Myocyte (in vitro differentiated cells): ENCODE data around the gene LGALS9. TPM values are rescaled to one million over a fixed set of nuclear protein-coding genes. Genes with fewer than 3 reads are reported as not detected.

Source experiments
- DNase-seq: peaks from one replicate; pipeline ENCODE4 v3.0.0-alpha.2; 2012; ENCODE audit warnings: low read depth
- total RNA-seq: library from RNA; depleted of rRNA; stranded (reverse); fragments of >200 nt; gene quantifications from 2 replicates; pipeline ENCODE4 v1.2.3, GENCODE V29; 2014

LGALS9 gene
- total RNA-seq, 1 donor from 2014 or later = 0.29 TPM

DNA sequence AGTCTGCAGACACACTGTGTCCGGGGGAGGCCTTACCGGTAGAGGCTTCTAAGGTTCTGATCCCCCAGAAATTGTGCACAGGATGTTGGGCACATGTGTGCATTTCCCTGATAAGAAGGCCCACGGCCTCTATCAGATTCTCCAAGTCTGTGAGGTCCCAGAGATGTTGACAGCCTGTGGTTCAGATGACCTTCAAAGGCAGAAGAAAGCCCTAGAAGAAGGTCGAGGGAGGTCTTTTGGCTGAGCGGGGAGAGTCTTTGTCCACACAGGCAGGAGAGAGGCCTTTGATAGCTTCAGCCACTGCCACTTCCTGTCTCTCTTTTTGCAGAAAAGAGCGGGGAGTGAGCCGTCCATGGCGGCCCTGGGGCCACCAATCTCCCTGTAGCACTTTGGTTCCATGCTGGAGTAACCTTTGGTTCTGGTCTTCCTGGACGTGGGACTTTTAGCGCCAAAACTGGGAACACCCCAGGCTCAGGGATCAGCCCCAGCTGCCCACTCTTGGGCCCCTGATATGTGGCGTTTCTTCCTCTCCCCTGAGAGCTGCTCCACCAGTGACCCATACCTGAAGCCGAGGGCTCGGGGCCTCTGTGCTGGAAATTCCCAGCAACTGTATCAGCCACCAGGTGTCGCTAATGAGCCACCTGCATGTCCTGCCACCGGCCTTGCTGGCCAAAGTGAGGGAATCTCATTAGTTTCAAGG, 28.1 kb upstream of the LGALS9 start:
- DNase-seq = peak; percentile 64

DNA sequence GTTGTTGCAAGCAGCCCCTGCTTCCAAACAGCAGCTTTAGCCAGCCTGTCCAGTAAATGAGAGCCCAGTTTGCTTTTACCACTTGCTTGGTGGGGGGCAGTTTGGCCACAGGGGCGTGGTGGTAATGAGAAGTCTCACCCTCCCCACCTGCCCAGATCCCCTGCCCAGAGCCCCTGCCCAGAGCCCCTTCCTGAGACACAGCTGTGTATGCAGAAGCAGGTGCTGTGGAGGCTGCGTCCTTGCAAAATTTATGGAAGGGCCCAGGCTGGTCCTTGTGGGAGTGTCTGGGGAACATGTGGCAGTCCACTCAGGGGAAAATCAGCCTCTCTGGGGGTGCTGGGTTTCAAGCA, 27.6 kb upstream of the LGALS9 start:
- no peak for DNase-seq

DNA sequence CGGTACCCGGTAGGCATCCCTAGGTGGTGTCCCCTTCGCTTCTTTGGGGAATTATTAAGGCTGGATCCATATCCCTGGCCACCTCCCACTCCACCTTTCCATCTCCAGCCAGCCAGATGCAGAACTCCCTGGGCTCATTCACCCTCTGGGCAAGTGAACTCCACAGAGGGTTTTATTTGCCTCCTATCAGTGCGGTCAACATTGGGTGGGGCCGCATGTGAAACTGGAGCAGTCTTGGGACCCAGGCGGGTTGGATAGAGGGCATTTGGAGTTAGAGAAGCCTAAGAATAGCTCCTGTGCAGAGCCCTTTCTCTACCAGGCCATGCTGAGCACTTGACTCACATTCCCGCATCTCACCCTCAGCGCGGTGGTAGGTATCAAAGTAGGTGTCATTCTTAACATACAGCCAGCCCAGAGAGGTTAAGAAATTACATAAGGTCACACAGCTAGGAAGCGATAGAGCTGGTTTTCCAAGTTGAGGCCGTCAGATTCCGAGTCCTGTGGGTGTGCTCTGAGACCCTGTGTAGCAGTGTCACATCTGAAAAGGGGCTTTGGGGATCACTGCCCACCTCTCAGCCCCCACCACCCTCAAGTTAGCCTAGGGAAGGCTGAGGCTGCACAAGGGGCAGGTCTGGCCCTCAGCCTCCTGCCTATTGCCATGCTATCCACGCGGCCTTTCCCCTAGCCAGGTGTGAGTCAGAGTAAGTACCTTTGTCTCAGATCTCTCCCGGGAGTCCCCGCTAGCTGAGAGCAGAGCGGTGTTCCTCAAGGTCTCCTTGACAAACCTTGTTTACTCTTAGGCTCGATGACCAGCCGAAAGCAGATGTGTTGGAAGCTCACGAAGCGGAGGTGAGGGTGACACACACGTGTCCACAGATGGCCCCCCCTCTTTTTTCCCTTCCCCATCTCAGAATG, 26.9 kb upstream of the LGALS9 start:
- no peak for DNase-seq

DNA sequence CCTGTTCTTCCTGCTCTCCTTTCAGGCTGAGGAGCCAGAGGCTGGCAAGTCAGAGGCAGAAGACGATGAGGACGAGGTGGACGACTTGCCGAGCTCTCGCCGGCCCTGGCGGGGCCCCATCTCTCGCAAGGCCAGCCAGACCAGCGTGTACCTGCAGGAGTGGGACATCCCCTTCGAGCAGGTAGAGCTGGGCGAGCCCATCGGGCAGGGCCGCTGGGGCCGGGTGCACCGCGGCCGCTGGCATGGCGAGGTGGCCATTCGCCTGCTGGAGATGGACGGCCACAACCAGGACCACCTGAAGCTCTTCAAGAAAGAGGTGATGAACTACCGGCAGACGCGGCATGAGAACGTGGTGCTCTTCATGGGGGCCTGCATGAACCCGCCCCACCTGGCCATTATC, 25.6 kb upstream of the LGALS9 start:
- DNase-seq = no peak

DNA sequence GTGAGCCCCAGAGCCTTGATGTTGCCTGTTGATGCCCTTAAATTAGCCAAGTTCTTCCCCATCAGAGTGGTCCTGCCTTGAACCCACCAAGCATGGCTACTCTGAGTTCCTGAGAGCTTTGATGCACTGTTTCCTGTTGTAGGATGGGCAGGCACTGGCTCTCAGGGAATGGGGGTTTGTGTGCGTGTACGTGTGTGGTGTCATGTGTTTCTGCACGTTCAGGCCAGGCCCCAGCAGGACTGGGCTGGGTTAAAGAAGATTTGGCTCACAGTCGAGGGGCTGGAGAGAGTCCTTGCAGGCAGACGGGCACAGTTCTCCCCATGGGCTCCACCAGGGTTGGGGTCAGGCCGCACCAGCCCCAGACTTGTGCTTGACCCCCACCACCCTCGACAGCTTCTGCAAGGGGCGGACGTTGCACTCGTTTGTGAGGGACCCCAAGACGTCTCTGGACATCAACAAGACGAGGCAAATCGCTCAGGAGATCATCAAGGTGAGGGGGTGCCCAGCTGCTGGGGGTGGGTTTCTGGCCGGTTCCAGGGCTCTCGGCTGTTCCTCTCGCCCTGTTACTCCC, 23.4 kb upstream of the LGALS9 start:
- no peak for DNase-seq

DNA sequence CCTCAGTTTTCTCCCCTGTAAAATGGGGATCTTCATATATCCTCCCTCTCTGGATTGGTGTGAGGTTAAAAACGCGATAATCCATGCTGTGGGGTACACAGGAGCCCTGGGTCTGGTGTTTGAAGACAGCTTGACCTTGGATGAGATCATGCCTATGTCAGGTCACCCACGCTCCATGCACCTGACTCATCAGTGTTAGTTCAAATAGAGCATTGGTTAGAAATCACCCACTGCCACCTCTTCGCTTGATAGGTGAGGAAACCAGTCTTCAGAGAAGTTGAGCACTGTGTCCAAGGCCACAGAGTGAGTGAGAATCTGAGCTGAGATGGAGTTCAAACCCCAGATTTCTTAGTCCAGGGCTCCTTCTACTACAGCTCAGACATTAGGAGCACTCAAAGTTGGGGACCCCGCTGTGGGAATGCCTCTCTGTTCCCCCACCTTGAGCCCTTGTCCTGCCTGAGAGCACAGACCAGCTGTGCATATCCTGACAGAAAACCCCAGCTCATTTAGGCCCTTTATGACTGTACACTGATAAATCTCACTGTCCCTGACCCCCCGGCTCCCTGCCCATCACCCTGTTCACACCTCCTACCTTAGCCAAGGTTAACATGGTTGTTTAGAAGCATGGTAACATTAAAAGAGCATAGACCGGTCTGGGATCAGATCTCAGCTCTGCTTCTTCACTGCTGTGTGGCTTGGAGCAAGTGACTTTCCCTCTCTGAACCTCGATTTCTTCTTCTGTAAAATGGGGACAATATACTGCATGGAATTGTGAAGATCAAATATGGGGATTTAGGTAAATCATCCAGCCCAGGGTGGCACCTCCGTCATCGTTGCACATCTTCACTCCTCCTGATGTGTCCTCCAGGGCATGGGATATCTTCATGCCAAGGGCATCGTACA, 22.4 kb upstream of the LGALS9 start:
- no peak for DNase-seq

DNA sequence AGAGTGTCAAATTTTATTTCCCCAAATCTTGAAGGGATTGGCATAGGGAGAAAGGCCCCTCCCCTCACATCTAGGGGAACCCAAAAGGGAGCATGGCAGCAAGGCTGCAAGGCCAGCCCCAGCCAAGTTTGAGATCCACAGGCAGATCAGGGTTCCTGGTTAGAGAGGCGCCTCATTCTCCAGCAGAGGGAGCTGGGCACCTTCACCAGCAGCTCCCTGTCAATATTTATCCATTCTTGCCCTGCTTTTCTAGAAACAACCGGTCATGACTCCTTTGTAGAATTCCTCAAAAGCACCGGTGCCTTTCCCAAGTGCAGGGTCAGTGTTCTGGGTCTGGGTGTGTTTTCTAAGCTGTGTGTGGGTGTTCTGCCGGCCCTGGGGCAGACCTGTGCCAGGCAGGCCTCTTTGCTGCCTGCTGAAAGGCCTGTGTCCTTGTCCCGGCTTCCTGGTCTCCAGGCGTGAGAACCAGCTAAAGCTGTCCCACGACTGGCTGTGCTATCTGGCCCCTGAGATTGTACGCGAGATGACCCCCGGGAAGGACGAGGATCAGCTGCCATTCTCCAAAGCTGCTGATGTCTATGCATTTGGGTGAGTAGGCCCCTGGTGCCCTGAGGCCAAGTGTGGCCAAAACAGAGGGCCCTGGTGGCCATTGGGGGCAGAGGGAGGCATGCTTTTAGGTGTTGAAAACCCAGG, 21.2 kb upstream of the LGALS9 start:
- peak; percentile 29 for DNase-seq

DNA sequence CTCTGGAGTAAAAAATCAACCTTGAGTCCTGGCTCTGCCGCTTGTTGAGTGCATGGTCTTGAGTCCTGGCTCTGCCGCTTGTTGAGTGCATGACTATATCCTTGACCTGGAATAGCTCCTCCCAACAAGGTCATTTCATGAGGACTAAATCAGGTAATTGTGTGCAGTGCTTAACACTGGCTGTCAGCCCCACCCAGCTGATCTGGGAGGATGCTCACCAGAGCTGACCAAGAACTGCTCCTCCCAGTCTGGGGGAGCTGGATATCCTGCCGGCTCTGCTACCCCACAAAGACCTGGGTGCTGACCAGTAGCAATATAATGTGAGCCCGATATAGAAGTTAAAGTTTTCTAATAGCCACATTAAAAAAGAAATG, 20.7 kb upstream of the LGALS9 start:
- no peak for DNase-seq

DNA sequence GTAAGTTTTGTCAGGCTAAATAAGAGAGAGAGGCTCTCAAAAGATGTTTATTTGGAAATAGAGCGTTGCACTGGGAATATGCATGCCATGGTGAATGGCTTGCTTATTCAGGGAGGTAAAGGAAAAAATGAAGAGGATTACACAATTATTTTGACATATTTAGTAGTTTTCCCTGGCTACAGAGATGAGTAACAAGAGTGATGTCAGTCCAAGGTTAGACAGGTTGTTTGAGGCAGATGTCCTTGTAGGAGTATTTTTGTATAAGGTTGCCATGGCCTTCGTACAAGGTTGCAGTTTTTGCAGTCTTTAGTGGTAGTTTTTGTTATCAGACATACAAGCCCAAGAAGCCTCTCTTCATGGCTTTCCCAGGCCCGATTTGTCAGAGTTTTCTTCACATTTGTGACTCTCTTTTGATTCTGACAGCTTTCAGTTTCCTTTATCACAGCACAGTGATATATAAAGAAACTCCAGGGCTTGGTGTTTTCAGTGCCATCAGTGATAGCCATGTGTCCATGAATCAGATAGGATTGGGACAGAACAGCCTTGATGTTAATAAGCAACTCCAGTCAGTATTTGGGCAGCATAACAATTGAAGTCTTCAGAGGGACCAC, 18.7 kb upstream of the LGALS9 start:
- DNase-seq = no peak

DNA sequence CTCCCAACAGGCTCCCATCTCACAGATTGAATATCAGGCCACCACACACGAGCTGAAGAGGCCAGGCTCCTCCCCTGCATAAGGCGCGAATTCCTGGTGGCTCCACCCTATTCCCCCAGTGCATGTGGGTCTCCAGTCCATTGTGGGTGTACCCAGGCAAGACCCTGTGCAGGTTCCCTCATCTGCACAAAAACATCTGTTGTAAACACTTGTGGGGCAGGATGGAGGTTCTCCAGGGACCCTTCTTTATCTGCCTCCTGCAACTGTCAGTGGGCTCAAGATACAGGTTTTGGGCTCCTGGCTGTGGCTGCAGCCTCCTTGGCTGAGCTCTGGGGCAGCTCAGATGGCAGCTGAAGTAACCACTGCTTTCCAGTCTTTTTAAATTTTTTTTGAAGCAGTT, 17.6 kb upstream of the LGALS9 start:
- no peak for DNase-seq

DNA sequence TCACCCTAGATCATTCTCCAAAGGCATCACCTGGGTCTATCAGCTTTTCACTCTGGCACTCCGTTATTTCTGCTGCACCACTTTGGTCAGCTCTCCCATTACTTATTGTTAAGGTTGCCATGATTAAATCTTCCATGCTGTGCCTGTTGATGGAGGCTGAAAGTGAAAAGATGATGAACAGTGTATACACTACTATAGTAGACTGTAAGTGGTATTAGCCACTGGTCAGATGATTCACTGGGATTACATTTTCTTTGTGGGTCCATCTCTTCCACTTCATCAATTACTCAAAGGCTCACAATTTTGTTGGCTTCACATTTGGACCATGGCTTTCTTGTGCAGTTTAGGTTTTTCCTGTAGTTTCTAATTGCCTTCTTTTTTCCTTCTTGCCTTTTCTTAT, 15.9 kb upstream of the LGALS9 start:
- no peak for DNase-seq

DNA sequence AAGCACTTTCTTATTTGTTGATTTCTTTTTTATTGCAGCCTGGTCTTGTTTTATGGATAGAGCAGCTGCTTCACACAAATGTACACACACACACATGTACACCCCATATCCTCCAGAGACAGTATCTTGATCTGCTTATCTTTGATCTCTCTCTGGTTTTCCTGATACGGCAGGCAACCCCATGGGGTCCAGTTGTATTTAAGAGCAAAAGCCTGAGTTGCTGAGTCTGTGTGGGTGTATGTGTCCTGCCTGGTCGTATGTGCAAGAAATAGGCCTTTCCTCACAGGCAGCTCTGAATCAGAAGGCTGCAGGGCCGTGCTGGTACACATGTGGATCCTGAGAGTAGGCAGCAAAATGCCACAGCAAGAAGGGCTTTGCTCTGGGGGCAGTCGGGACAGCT, 14.6 kb upstream of the LGALS9 start:
- no peak for DNase-seq

DNA sequence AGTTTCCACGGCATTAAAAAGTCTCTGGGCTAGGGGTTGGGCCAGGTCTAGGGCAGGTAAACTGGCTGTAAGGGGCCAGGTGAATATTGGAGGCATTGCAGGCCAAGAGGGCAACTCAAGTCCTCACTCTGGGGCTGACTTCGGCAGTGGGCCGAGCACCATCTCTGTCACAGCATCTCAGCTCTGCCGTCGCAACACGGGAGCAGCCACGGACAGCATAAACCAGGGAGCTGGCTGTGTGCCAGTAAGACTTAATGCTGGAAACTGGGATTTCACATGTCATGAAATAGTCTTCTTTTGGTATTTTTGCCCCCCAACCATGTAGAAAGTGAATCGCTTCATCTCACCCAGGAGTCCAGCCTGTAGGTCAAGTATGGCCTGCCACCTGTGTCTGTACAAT, 12.6 kb upstream of the LGALS9 start:
- no peak for DNase-seq

DNA sequence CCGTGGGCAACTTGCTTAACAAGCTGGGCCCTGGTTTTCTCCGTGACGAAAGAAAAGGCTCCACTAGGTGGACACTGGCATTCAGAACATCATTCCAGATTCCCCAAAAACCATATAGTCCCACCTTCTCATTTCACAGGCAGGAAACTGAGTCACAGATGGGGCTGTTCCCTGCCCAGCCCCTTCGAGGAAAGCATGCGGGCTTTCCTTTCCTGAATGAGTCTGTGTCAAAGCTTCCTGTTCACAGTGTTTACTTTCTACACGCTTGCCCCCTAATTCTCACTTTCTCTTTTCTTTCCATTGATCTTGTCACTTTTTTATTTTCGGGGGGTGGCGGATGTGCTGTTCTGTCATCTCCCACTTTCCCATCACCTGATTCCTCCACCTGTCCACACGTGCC, 10.3 kb upstream of the LGALS9 start:
- DNase-seq = no peak

DNA sequence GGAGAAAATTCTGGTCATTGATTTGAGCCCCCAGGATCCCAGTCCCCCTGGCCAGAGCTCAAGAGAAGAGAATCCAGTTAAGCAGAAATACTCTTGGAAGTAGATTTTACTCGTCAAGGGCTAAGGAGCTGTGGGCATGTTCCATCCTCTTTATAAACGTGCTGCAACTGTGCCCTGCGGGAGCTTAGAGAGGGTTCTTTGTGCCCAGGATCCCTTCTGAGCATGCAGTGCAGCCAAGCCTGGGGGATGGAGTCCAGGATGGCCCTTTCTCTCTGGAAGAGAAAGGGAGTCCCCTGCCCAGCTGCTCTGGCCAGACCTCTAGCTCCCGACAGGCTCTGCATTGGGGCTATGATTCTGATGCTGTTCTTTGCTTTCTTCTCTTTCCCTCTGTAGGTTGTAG, 9.5 kb upstream of the LGALS9 start:
- no peak for DNase-seq

DNA sequence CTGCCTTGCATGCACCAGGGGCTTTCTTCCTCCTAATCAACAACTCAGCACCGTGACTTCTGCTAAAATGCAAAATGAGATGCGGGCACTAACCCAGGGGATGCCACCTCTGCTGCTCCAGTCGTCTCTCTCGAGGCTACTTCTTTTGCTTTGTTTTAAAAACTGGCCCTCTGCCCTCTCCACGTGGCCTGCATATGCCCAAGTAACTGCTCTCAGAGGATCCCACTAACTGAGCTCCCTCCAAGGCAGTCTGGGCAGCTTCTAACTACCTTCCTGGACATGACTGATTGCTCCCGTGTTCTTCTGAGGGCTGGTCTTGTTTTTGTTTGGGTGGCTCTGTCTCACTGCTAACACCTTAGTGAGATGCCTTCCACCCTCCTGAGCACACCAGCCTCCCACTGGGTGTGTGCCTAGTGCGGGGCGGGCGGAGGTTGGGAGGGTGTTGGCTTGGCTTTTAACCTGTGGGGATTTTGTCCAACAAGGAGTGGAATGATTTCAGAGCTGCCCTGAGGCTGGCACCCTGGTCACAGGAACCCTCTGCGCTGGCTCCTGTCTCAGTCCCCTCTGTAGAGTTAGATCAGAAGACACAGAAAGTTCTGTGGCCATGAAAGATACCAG, 8.9 kb upstream of the LGALS9 start:
- no peak for DNase-seq

DNA sequence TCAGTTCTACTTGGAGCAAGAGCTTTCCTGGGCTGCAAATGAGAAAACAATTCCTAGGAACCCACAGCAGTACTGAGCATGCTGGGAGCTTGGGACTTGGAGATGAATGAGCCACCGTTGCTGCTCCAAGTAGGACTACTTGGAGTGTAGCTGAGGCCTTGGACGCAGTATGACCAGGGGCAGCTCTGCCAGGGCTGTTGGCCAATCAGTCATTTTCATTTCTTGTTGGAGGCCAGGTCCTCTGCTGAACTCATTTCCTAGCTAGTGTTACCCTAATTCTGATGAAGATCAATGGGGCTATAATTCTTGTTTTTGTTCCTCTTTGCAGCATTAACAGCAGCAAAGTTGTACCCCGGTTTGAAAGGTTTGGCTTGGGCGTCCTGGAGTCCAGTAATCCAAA, 8.0 kb upstream of the LGALS9 start:
- DNase-seq = no peak

DNA sequence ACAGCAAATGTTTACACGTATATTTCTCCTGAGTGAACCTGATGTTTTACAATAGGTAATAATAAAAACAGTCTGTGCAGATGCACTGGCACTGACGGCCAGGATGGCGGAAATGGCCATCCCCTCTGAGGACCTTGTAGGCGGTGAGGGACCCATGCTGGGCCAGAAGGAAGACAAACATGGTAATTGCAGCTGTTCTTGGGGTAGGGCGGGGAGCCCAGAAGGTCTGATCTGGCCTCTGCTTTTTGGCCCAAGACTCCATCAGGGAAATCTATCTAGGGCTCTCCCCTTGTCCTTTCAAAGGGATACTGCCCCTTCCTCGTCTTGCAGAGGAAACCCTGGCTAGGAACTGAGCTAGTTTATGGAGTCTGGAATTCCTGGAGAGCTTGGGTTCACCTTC, 7.4 kb upstream of the LGALS9 start:
- DNase-seq = peak; percentile 39

DNA sequence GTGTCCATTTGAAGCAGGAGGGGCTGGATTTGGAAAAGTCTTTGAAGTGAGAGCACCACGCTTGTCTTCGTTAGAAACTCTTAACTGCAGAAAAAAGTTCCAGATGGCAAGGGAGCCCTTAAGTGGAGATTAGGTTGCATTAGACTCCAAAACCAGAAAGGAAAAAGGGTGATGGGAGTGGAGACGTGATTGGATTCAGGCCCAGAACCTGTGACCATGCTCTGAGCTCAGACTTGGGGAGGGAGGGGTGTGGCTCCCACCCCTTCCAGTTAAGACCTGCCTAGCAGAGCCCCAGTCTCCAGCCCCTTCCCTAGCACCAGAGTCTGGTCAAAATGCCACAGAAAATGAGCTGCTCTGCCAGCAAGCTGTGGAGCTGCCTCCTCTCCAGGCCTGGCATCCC, 6.4 kb upstream of the LGALS9 start:
- DNase-seq = no peak

DNA sequence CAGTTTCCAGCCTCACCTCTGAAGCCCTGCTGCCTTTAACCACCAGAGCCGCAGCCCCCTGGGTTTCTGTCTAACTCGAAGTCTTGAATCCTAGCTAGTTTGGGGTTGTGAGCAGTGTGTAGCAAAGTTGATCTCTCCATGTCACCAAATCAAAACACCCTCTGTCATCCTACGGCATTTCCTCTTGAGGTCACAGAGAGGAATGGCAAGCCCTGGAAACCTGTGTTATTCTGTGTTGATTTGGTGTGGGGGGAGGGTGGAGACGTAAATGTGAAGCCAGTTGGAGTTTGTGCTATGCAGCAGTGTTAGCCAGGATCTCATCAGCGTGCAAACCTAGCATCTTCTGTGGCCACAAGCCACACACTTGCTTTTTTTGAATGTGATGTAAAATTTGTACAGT, 5.1 kb upstream of the LGALS9 start:
- DNase-seq = no peak
